Heart left ventricle (tissue), 16 donors: ENCODE data around the gene USP53. TPM values are rescaled to one million over a fixed set of nuclear protein-coding genes. Genes with fewer than 3 reads are reported as not detected.
"Not testable (repeated sequence)": the region's sequence is repeated elsewhere in the genome, so short reads cannot be mapped to it uniquely, and the experiment has no call there.

Source experiments
- ATAC-seq, 4 donors: fragments of 200-7000 bp; cut with Tn5 transposase; one replicate each; pipeline ENCODE4 v1.9.1; 2020 to 2022; ENCODE audit warnings: moderate library complexity in 4 of 4, mild to moderate bottlenecking in 3 of 4, moderate number of reproducible peaks in 1 of 4
- DNase-seq, 5 donors: peaks; one replicate each; pipeline ENCODE4 v3.0.0-alpha.2; 2020
- H3K27ac ChIP-seq, 12 donors: fragments of 200-600 bp; sonication (generic) in 4 of 12; one replicate each; pipeline versions ENCODE4 v1.5.0 to v1.8.0; 2016 to 2022; ENCODE audit warnings: mild to moderate bottlenecking in 2 of 12
- H3K27me3 ChIP-seq, 9 donors: fragments of 200-600 bp; sonication (generic) in 2 of 9; one replicate each; pipeline versions ENCODE4 v1.5.1 to v1.8.0; 2016 to 2022; ENCODE audit warnings: mild to moderate bottlenecking in 3 of 9
- H3K36me3 ChIP-seq, 9 donors: fragments of 200-600 bp; sonication (generic) in 2 of 9; one replicate each; pipeline versions ENCODE4 v1.5.0 to v1.8.0; 2018 to 2022; ENCODE audit warnings: mild to moderate bottlenecking in 2 of 9
- H3K4me1 ChIP-seq, 12 donors: fragments of 200-600 bp; sonication (generic) in 4 of 12; one replicate each; pipeline versions ENCODE4 v1.5.0 to v1.8.0; 2016 to 2022; ENCODE audit warnings: mild to moderate bottlenecking in 3 of 12
- H3K4me3 ChIP-seq, 12 donors: fragments of 200-600 bp; sonication (generic) in 4 of 12; one replicate each; pipeline versions ENCODE4 v1.5.0 to v1.8.0; 2017 to 2022; ENCODE audit warnings: mild to moderate bottlenecking in 9 of 12, moderate library complexity in 4 of 12
- H3K9me3 ChIP-seq, 12 donors: fragments of 200-600 bp; sonication (generic) in 4 of 12; one replicate each; pipeline versions ENCODE4 v1.5.0 to v1.8.0; 2016 to 2022; ENCODE audit warnings: mild to moderate bottlenecking in 1 of 12
- POLR2A ChIP-seq, 2 donors: fragments of 450-650 bp; IDR thresholded peaks; one replicate each; pipeline ENCODE4 v1.6.1; 2017; ENCODE audit warnings: antibody characterized with exemption in 2 of 2, mild to moderate bottlenecking in 2 of 2, moderate library complexity in 2 of 2
- WGBS, 4 donors: extraction: QIAGEN DNeasy Blood & Tissue Kit in 2 of 4; methylation state at CpG; one replicate each; pipeline versions ENCODE4 v1.1.5 to v1.1.7; 2013 to 2018; 5-methylcytosine and 5-hydroxymethylcytosine counted together
- intact Hi-C, 10 donors: fragments of 100-400 bp; cut with DNase I; formaldehyde crosslinking; loops; one replicate each; pipeline versions ENCODE4 v1.11.1 to v1.14.2; 2022
- polyA plus RNA-seq, 2 donors: library from polyadenylated mRNA; stranded (reverse); fragments of 200-250 nt; gene quantifications; one replicate each; pipeline ENCODE4 v1.2.3, GENCODE V29; 2013
- total RNA-seq, 9 donors: library from RNA; depleted of rRNA in 2 of 9; stranded (reverse); fragments of >200 nt in 2 of 9; fragmentation: NEBNext Ultra II Directional in 3 of 9; extraction: Animal tissue kit (Norgen Biotek cat#: 25700) in 3 of 9; gene quantifications; one replicate each; pipeline versions ENCODE4 v1.1.0 to v1.2.4, GENCODE V29; 2016 to 2023
- TF ChIP-seq, protein P1 (sequence below), 12 donors: fragments of 200-600 bp; sonication (generic) in 4 of 12; IDR thresholded peaks; one replicate each; pipeline versions ENCODE4 v1.5.0 to v1.8.0; 2018 to 2022; ENCODE audit warnings: antibody characterized with exemption in 12 of 12, mild to moderate bottlenecking in 5 of 12
- donor health status: ischemic (EF 13 %, LVEDD 7.1; RV severe dilation, severe dysfunction).
- donor health status: healthy with polysubstance abuse.
- donor health status: DM: no; HTN: yes; CAD: no.
- donor health status: DM: no; HTN: no; CAD: no.
- donor health status: ischemic (EF 25% LVEDD 6.9; RV normal size, moderate dysfunction).
- donor health status: ischemic (EF 25% LVEDD 5.7; RV mildly dilated, moderate dysfunction).
- donor health status: healthy.
- donor health status: DM: yes; HTN: yes; CAD: no.
- donor health status: ischemic (EF 35%, LVEDD 5.7; RV mildly dilated, moderate dysfunction).
- donor health status: nonischemic (EF 11% LVEDD 7.7; RV severe dilation, severe dysfunction).
- donor health status: DM: yes; HTN: yes; CAD: no.
- donor health status: PGD.
- donor health status: ischemic (EF 29% LVEDD 5.4; RV normal size, mild dysfunction).
- donor health status: nonischemic (EF 23%, LVEDD 6.1; RV moderate dilation, normal function).

Gene USP53
- total and polyA plus RNA-seq, 11 donors = 24.2 to 52.9 (median 43.7) TPM

DNA sequence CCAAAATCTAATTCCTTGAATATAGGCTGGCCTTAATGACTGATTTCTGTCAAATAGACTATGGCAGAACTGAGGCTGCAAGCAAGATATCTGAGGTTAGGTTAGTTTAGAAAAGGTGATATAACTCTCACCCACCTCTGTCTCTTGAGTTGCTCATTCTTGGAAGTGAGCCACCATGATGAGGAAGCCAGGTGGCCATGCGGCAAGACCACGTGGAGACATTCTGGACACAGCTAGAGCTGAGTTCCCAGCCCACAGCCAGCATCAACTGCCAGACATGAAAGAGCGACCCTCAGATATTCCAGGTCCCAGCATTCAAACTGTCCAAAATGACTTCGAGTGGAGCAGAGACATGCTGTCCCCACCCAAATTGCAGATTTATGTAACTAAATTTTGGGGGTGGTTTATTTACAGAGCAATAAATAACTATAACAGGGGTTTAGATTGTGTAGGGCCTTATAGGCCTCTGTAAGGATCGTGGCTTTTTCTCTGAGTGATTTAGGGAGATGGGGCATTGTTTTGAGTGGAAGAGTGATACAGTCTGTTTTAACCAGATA is 33.7 kb downstream of the USP53 start:
- intact Hi-C loops = loop anchor here in 1 of 10 donors (5.0 kb wide), 1 partner anchor 36 kb away; no protein-coding TSS in a partner anchor
- Histone ChIP-seq H3K4me1 (peaks cover 0 to 33% (median 13%) of the 10 kb centered on the region in 12 donors), H3K27me3 (no peaks in the 10 kb centered on the region), H3K4me3 (no peak overlapping the region), H3K27ac (no peak overlapping the region), H3K36me3 (peaks cover 0 to 62% (median 24%) of the 10 kb centered on the region in 9 donors), H3K9me3 (no peaks in the 10 kb centered on the region)
- peak; percentile 51 to 74 (median 58) for ATAC-seq
- TF ChIP-seq POLR2A (IDR thresholded peaks at IDR 0.05) = no peak
- TF ChIP-seq, protein P1, sequence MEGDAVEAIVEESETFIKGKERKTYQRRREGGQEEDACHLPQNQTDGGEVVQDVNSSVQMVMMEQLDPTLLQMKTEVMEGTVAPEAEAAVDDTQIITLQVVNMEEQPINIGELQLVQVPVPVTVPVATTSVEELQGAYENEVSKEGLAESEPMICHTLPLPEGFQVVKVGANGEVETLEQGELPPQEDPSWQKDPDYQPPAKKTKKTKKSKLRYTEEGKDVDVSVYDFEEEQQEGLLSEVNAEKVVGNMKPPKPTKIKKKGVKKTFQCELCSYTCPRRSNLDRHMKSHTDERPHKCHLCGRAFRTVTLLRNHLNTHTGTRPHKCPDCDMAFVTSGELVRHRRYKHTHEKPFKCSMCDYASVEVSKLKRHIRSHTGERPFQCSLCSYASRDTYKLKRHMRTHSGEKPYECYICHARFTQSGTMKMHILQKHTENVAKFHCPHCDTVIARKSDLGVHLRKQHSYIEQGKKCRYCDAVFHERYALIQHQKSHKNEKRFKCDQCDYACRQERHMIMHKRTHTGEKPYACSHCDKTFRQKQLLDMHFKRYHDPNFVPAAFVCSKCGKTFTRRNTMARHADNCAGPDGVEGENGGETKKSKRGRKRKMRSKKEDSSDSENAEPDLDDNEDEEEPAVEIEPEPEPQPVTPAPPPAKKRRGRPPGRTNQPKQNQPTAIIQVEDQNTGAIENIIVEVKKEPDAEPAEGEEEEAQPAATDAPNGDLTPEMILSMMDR (IDR thresholded peaks at IDR 0.05) = no peak
- WGBS, 4 donors = 49 to 57% (median 57%) methylated on average over 5 of the region's 5 CpGs
- DNase-seq = peak in 3 of 5 donors; percentile 19 to 33 (median 30)

DNA sequence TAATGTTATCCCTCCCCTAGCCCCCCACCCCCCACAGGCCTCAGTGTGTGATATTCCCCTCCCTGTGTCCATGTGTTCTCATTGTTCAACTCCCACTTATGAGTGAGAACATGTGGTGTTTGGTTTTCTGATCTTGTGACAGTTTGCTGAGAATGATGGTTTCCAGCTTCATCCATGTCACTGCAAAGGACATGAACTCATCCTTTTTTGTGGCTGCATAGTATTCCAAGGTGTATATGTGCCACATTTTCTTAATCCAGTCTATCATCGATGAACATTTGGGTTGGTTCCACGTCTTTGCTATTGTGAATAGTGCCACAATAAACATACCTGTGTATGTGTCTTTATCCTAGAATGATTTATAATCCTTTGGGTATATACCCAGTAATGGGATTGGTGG is 38.5 kb downstream of the USP53 start:
- DNase-seq, H3K4me3 ChIP-seq, intact Hi-C loops, H3K27ac ChIP-seq, H3K4me1 ChIP-seq, ATAC-seq, H3K9me3 ChIP-seq, H3K27me3 ChIP-seq: not testable (repeated sequence)
- H3K36me3 ChIP-seq = peaks cover 0 to 93% (median 43%) of the 10 kb centered on the region in 9 donors
- WGBS, 4 donors = 95 to 99% (median 95%) methylated on average over 2 of the region's 2 CpGs

DNA sequence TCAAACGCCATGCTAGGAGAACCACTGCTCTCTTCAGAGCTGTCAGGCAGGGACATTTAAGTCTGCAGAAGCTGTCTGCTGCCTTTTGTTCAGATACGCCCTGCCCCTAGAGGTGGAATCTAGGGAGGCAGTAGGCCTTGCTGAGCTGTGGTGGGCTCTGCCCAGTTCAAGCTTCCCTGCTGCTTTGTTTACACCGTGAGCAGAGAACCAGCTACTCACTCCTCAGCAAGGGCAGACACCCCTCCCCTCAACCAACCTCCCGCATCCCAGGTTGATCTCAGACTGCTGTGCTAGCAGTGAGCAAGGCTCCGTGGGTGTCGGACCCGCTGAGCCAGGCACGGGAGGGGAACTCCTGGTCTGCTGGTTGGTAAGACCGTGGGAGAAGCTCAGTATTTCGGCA is 42.7 kb downstream of the USP53 start:
- 71 to 85% (median 80%) methylated on average over 9 to 10 of the region's 10 CpGs for WGBS, 4 donors
- DNase-seq, H3K4me1 ChIP-seq, H3K9me3 ChIP-seq, H3K4me3 ChIP-seq, intact Hi-C loops, H3K27me3 ChIP-seq, H3K27ac ChIP-seq: not testable (repeated sequence)
- ATAC-seq = peak in 1 of 4 donors; percentile 18
- H3K36me3 ChIP-seq = peaks cover 0 to 96% (median 44%) of the 10 kb centered on the region in 9 donors

DNA sequence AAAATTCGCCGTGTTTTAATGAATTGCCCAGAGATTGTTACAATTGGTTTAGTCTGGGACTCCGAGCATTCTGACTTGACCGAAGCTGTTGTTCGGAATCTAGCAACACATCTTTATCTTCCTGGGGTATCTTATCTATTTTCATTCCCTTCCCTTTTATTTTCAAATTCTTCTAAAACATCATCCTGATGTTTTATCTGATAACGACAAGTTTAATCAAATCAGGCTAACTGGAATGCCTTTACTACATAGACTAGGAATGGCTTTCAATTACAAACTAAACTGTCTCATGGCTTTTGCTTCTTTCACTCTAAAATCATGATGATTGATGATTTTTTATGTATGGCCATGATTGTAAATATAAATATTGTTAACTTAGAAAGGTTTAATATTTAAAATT is 48.0 kb downstream of the USP53 start:
- no peak for TF ChIP-seq POLR2A (IDR thresholded peaks at IDR 0.05)
- TF ChIP-seq, protein P1 (IDR thresholded peaks at IDR 0.05) = no peak
- ATAC-seq (no peak), DNase-seq (no peak)
- H3K4me1 ChIP-seq = no peaks in the 10 kb centered on the region
- intact Hi-C loops = loop anchor here in 1 of 10 donors (5.0 kb wide), 1 partner anchor 103 kb away; no protein-coding TSS in a partner anchor
- H3K9me3 ChIP-seq = no peaks in the 10 kb centered on the region
- H3K4me3 ChIP-seq = no peak overlapping the region
- peaks cover 0 to 99% (median 54%) of the 10 kb centered on the region in 9 donors for H3K36me3 ChIP-seq
- WGBS, 4 donors = 94 to 95% (median 94%) methylated on average over 6 of the region's 6 CpGs
- no peaks in the 10 kb centered on the region for H3K27me3 ChIP-seq
- no peak overlapping the region for H3K27ac ChIP-seq

DNA sequence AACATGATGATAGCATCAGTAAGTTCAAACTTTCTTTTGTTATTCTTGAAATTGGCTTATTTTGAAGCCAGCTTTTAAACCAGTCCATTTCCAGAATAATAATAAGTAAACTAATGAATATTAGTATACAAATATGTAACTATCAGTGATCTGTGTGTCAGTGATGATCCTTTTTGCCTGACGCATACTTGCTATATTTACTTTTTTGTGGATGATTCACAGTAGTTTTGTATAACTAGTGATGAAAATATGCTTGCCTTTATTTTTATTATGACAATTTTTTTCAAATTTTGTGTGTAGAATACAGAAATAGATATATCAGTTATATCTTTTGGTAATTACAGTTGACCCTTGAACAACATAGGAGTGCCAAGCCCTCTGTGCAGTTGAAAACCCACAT is 49.5 kb downstream of the USP53 start:
- 94 to 98% (median 97%) methylated on average over 1 of the region's 1 CpG for WGBS, 4 donors
- Histone ChIP-seq H3K27me3 (no peaks in the 10 kb centered on the region), H3K27ac (no peak overlapping the region), H3K4me1 (no peaks in the 10 kb centered on the region), H3K9me3 (no peaks in the 10 kb centered on the region), H3K36me3 (peaks cover 0 to 99% (median 40%) of the 10 kb centered on the region in 9 donors), H3K4me3 (no peak overlapping the region)
- DNase-seq (no peak), ATAC-seq (no peak)
- TF ChIP-seq, protein P1 (IDR thresholded peaks at IDR 0.05) = no peak
- TF ChIP-seq POLR2A (IDR thresholded peaks at IDR 0.05) = no peak
- intact Hi-C loops = loop anchor here in 1 of 10 donors (5.0 kb wide), 1 partner anchor 105 kb away; no protein-coding TSS in a partner anchor
